ENCODE data around the gene IL23A. TPM values are rescaled to one million over a fixed set of nuclear protein-coding genes. Genes with fewer than 3 reads are reported as not detected.
"Not testable (repeated sequence)": the region's sequence is repeated elsewhere in the genome, so short reads cannot be mapped to it uniquely, and the experiment has no call there.

The IL23A gene
- total RNA-seq, 4 donors from 2014 or later: not detected

DNA sequence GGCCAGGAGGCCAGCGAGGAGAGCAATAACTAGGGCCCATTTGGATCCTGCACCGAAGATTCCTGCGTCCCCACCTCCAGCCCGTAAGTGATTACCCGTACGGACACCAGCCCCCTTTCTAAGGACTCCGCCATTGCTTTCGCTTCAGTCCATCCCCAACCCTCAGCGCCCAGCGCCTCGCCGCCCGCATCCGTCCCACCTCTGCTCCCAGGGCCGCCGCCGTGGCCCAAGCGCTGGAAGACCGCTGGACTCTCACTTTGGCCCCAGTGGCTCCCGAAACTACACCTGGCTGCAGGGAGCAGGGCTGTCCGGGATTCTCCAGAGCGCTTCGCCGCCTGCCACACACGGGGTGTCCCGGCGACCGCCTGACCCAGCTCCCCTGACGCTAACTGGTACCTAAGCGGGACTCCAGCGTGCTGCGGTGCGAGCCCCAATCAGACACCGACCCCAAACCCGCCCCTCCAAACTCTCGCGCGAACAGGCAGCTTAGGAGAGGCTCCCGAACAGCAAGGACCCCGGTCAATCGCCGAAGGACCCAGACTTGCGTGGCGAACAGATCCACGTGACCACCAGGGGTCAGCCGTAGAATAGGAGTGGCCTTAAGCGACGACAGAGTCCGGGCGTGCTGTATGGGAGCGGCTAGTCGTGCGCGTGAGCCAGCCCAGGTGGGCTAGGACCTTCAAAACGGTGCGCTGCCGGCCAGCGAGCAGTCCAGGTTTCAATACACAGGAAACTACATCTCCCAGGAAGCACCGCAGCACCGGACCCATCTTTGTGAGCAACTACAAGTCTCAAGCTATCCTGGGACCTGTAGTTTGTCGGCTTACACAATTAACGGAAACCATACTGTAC lies 22.8 kb upstream of the IL23A start, which contains the start of gene CNPY2:
Gene CNPY2, minus strand, starts transcription at position 367 of the 852 bp plus-strand sequence. CDS start 771 bp downstream, outside the sequence.
- WGBS, 2 donors: 1% methylated on average over 45 to 60 of the region's 62 CpGs
- H3K27me3 ChIP-seq: no peaks in the 10 kb centered on the region
- H3K4me1 ChIP-seq: peaks cover 0 to 21% (median 12%) of the 10 kb centered on the region in 4 donors
- H3K4me3 ChIP-seq: peak within 1 kb of the TSS; percentile 59 to 89 (median 80)
- TF ChIP-seq, protein P1, sequence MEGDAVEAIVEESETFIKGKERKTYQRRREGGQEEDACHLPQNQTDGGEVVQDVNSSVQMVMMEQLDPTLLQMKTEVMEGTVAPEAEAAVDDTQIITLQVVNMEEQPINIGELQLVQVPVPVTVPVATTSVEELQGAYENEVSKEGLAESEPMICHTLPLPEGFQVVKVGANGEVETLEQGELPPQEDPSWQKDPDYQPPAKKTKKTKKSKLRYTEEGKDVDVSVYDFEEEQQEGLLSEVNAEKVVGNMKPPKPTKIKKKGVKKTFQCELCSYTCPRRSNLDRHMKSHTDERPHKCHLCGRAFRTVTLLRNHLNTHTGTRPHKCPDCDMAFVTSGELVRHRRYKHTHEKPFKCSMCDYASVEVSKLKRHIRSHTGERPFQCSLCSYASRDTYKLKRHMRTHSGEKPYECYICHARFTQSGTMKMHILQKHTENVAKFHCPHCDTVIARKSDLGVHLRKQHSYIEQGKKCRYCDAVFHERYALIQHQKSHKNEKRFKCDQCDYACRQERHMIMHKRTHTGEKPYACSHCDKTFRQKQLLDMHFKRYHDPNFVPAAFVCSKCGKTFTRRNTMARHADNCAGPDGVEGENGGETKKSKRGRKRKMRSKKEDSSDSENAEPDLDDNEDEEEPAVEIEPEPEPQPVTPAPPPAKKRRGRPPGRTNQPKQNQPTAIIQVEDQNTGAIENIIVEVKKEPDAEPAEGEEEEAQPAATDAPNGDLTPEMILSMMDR (IDR thresholded peaks at IDR 0.05): peak in 2 of 5 experiments; percentile 20 to 48
- TF ChIP-seq EP300 (IDR thresholded peaks at IDR 0.05): peak in 1 of 2 donors; percentile 89
- TF ChIP-seq POLR2A (IDR thresholded peaks at IDR 0.05): peak; percentile 38 to 65
- peak; percentile 88 to 94 for DNase-seq (ENCODE audit: low spot score in 2 of 2)
- H3K36me3 ChIP-seq: peaks cover 0 to 70% (median 0%) of the 10 kb centered on the region in 3 donors
- H3K27ac ChIP-seq: peak within 1 kb of the TSS; percentile 90 to 94 (median 92)
- H3K9me3 ChIP-seq: no peaks in the 10 kb centered on the region

DNA sequence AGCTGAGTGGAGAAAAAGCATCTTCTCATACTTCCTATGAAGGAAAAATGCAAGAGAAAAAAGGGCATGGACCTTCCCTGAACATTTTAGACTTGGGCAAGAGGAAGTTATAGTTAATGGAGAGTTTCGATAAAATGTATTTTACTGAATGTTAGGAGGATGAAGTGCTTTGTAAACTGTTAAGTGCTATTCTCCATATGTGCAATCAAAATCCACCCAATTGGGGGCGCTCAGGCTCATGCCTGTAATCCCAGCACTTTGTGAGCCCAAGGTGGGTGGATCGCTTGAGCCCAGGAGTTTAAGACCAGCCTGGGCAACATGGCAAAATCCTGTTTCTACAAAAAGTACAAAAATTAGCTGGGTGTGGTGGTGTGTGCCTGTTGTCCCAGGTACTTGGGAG lies 21.0 kb upstream of the IL23A start:
- no peaks in the 10 kb centered on the region for H3K27me3 ChIP-seq

DNA sequence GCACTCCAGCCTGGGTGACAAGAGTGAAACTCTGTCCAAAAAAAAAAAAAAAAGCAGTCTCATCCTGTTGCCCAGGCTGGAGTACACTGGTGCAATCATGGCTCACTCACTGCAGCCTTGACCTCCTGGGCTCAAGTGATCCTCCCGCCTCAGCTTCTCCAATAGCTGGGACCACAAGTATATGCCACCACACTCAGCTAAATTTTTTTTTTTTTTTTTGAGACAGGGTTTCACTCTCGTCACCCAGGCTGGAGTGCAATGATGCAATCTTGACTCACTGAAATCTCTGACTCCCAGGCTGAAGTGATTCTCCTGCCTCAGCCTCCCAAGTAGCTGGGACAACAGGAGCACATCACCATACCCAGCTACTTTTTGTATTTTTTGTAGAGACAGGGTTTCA lies 17.7 kb upstream of the IL23A start:
- no peak overlapping the region for H3K27ac ChIP-seq
- H3K9me3 ChIP-seq: no peaks in the 10 kb centered on the region
- no peak overlapping the region for H3K4me3 ChIP-seq
- peaks cover 0 to 89% (median 23%) of the 10 kb centered on the region in 3 donors for H3K36me3 ChIP-seq
- H3K27me3 ChIP-seq: no peaks in the 10 kb centered on the region
- no peak for TF ChIP-seq EP300 (IDR thresholded peaks at IDR 0.05)
- TF ChIP-seq POLR2A (IDR thresholded peaks at IDR 0.05): no peak
- TF ChIP-seq, protein P1 (IDR thresholded peaks at IDR 0.05): no peak
- no peak for DNase-seq (ENCODE audit: low spot score in 2 of 2)
- 75 to 92% methylated on average over 2 of the region's 2 CpGs for WGBS, 2 donors
- H3K4me1 ChIP-seq: peaks cover 0 to 8% (median 1%) of the 10 kb centered on the region in 4 donors

More for the DNA sequence above, 21.0 kb upstream of the IL23A start:
- no peaks in the 10 kb centered on the region for H3K9me3 ChIP-seq
- peaks cover 0 to 69% (median 0%) of the 10 kb centered on the region in 3 donors for H3K36me3 ChIP-seq
- WGBS, 2 donors: 90 to 96% methylated on average over 3 of the region's 3 CpGs
- DNase-seq (ENCODE audit: low spot score in 2 of 2): no peak
- H3K4me1 ChIP-seq: peaks cover 0 to 21% (median 12%) of the 10 kb centered on the region in 4 donors
- TF ChIP-seq EP300 (IDR thresholded peaks at IDR 0.05) (no peak), POLR2A (IDR thresholded peaks at IDR 0.05) (no peak)
- TF ChIP-seq, protein P1 (IDR thresholded peaks at IDR 0.05): no peak
- no peak overlapping the region for H3K27ac ChIP-seq
- H3K4me3 ChIP-seq: no peak overlapping the region

DNA sequence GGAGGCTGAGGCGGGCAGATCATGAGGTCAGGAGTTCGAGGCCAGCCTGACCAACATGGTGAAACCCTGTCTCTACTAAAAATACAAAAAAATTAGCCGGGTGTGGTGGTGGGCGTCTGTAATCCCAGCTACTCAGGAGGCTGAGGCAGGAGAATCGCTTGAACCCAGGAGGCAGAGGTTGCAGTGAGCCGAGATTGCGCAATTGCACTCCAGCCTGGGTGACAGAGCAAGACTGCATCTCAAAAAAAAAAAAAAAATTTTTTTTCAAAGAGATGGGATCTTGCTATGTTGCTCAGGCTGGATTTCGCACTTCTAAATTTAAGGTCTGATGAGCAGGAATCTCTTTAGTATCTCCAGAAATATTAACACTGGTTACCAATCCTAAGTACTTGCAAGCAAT lies 17.1 kb upstream of the IL23A start:
- not testable (repeated sequence) for H3K27ac ChIP-seq; H3K4me3 ChIP-seq; DNase-seq (ENCODE audit: low spot score in 2 of 2); H3K4me1 ChIP-seq; H3K27me3 ChIP-seq; H3K9me3 ChIP-seq
- WGBS, 2 donors: 91 to 95% methylated on average over 8 of the region's 8 CpGs
- peaks cover 0 to 94% (median 23%) of the 10 kb centered on the region in 3 donors for H3K36me3 ChIP-seq

DNA sequence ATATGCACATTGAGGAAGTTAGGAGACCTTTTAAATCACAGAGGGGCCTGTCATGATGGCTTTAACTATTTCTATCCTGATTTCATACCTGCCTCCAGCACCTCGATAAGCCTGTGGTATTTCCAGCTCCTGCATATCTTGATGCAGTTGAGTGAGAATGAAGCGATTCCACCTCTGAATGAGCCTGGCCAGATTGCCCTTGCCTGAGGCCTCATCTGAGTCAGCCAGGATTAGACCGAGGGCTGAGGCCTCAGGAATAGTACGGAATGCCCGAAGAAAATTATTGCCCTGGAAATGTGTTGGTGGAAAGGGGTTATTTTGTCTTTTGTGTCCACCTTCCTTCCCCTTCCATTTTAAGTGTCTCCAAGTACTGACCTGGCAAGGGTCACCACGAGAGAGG lies 14.5 kb upstream of the IL23A start:
- 90 to 94% methylated on average over 6 of the region's 6 CpGs for WGBS, 2 donors
- Histone ChIP-seq H3K4me3 (no peak overlapping the region), H3K36me3 (peaks cover 0 to 96% (median 31%) of the 10 kb centered on the region in 3 donors), H3K9me3 (no peaks in the 10 kb centered on the region), H3K27ac (no peak overlapping the region), H3K27me3 (no peaks in the 10 kb centered on the region), H3K4me1 (no peaks in the 10 kb centered on the region)
- TF ChIP-seq EP300 (IDR thresholded peaks at IDR 0.05) (no peak), POLR2A (IDR thresholded peaks at IDR 0.05) (no peak)
- TF ChIP-seq, protein P1 (IDR thresholded peaks at IDR 0.05): no peak
- no peak for DNase-seq (ENCODE audit: low spot score in 2 of 2)

Data from tibial nerve (tissue), 4 donors.